GM18511 (cell line): ENCODE data around the gene MC1R.
A peak's percentile ranks its signal among the peaks of the same experiment; 100 is the strongest.
"Not testable (repeated sequence)": the region's sequence is repeated elsewhere in the genome, so short reads cannot be mapped to it uniquely, and the experiment has no call there.

Experiments used
- ATAC-seq: cut with Tn5 transposase; IDR thresholded peaks from one replicate; pipeline ENCODE4 v1.9.1; 2021; ENCODE audit warnings: mild to moderate bottlenecking, moderate library complexity; ENCODE audit not compliant: unreplicated experiment

MC1R gene

GRCh38 chr16:89918453-89919347 lies at the start of gene MC1R:
Gene MC1R, plus strand, starts transcription at chr16:89918862. Its CDS starts 397 bp downstream, at chr16:89919259.
- peak; percentile 24 for ATAC-seq

GRCh38 chr16:89869911-89870310 lies 48.8 kb upstream of the MC1R start:
- ATAC-seq, result no peak

GRCh38 chr16:89870440-89870839 lies 48.2 kb upstream of the MC1R start:
- no peak for ATAC-seq

GRCh38 chr16:89871895-89872294 lies 46.8 kb upstream of the MC1R start:
- no peak for ATAC-seq

- peak; percentile 48 for ATAC-seq
Observed at GRCh38 chr16:89873109-89873971, 45.3 kb upstream of the MC1R start, which contains the start of gene TCF25. Gene TCF25, plus strand, starts transcription at chr16:89873592. Its CDS starts 76 bp downstream, at chr16:89873668.

- peak; percentile 73 for ATAC-seq
Observed at GRCh38 chr16:89873972-89874689, 44.5 kb upstream of the MC1R start.

GRCh38 chr16:89879123-89879522 lies 39.5 kb upstream of the MC1R start:
- ATAC-seq, result not testable (repeated sequence)

GRCh38 chr16:89880477-89881367 lies 37.9 kb upstream of the MC1R start:
- no peak for ATAC-seq

GRCh38 chr16:89881368-89881730 lies 37.3 kb upstream of the MC1R start:
- no peak for ATAC-seq

- ATAC-seq, result no peak
Observed at GRCh38 chr16:89883346-89884040, 35.2 kb upstream of the MC1R start.

GRCh38 chr16:89884041-89884421 lies 34.6 kb upstream of the MC1R start:
- ATAC-seq, result no peak

GRCh38 chr16:89887243-89887642 lies 31.4 kb upstream of the MC1R start:
- ATAC-seq, result no peak

GRCh38 chr16:89890200-89890599 lies 28.5 kb upstream of the MC1R start:
- no peak for ATAC-seq

- no peak for ATAC-seq
Observed at GRCh38 chr16:89890886-89891657, 27.6 kb upstream of the MC1R start.

- no peak for ATAC-seq
Observed at GRCh38 chr16:89892055-89892630, 26.5 kb upstream of the MC1R start.

GRCh38 chr16:89892635-89893034 lies 26.0 kb upstream of the MC1R start:
- ATAC-seq, result no peak

- ATAC-seq, result no peak
Observed at GRCh38 chr16:89893642-89894548, 24.8 kb upstream of the MC1R start.
